HG03066 (cell line): ENCODE measurements around the gene C1orf210.

Experiments used
- ATAC-seq: cut with Tn5 transposase; IDR thresholded peaks from one replicate; pipeline ENCODE4 v1.9.1; 2021; ENCODE audit warnings: low read depth; ENCODE audit not compliant: unreplicated experiment

C1orf210 gene

DNA sequence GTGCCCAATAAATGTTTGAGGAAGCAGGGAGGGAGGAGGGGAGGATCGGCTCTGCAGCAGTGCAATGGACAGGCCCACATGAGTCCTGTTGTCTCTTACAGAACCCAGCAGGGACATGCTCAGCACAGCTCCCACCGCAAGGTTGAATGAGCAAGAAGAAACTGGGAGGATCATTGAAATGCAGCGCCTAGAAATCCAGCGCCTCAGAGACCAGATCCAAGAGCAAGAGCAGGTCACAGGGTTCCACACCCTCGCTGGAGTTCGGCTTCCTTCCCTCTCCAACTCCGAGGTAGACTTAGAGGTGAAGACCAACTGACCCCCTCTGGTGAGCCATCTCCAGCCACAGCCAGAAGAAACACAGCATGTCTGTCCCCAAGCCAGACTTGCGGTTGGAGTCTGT, 31.5 kb downstream of the C1orf210 start:
- no peak for ATAC-seq

- no peak for ATAC-seq
These were observed 32.2 kb downstream of the C1orf210 start for GRCh38 chr1:43253173-43253572.

DNA sequence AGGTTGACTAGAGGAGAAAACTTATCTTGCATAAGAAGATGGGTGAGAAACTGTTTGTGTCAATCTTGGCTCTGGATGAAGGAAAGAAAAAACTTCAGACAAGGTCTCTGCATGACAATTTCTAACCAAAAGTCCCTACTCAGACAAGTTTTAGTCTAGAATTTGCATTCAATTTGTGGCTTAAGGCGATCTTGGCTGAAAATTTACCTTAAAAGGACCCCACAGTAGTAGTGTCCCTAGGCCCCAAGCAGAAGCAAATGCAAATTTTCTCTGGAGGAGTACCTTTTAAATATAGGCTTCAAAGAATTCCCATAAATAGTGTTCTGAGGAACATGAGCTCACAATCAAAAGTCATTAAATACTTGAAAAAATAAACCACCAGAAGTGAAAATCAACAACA, 33.2 kb downstream of the C1orf210 start:
- no peak for ATAC-seq

GRCh38 chr1:43251024-43251423, 34.4 kb downstream of the C1orf210 start:
- no peak for ATAC-seq

GRCh38 chr1:43250351-43250761, 35.0 kb downstream of the C1orf210 start:
- no peak for ATAC-seq

DNA sequence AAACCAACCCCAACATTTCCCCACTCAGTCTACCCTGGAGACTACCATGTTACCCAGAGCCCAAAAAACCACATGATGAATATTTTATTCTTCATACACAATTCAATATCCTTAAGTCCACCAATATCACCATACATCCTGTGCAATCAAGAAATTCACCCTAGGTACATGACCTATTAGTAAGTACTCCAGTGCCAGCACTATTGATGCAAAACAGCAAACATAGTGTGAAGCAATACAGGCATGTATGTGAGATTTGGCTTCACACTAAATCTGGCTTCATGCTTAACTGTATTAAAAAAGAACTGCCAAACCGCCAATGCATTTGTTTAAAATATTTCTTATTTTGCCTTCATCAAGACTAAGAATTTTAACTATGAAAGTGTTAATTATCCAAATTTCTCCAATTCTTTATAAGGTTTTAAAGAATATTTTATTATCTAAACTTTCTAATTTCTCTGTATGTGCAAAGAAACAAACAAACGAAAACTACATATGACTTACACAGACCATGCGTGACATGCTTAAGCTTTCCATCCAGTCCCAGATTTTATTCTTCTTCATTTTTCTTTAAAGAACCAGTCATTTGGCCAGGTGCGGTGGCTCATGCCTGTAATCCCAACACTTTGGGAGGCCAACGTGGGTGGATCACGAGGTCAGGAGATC, 38.0 kb downstream of the C1orf210 start:
- ATAC-seq: no peak

DNA sequence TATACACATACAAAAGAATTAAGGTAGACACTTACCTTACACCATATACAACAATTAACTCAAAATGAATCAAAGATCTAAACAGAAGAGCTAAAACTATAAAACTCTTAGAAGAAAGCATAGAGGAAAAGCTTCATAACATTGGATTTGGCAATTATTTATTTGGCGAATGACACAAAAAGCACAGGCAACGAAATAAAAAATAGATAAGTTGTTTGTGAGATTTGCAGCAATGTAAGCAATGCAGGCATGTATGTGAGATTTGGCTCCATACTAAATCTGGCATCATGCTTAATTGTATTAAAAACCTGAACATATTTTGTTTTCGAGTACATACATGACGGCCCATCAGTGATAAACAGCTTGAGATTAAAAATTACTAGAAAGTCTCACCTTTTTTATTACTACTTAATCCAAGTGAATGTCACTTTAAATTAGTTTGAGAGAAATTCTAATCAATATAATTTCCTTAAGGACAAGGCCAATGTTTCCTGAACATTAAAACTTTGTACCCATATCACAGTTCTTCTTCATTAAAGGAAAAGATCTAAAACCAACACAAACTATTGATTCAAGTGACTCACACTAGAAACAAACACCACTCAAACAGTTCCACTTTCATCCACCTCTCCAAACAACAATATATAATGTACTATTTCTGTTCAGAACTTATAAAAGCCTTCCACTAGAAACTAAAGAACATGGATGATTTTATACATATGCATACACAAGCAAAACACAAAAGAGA, 38.7 kb downstream of the C1orf210 start:
- ATAC-seq: no peak

GRCh38 chr1:43243299-43243698, 42.1 kb downstream of the C1orf210 start:
- ATAC-seq: no peak

DNA sequence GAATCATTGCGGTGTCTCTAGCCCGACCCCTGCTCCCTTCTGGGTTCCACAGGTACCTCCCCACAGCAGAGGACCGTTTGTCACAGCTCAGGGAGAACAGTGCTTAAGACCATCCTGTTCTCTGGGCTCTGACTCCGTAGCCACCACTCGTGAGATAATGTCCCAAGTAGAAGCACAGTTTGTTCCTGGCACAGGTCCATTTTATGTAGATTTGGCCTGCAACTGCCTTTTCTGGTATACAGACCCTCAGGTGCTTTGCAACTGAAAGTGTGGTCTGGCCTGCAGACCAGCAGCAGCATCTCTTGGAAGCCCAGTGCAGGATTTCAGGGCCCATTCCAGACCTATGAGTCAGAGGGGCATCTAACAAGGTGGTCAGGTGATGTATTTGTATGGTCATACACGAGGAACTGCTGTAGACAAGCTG, 44.0 kb downstream of the C1orf210 start:
- ATAC-seq: no peak

- ATAC-seq: peak; percentile 58
These were observed 45.9 kb downstream of the C1orf210 start for GRCh38 chr1:43239484-43239883.

DNA sequence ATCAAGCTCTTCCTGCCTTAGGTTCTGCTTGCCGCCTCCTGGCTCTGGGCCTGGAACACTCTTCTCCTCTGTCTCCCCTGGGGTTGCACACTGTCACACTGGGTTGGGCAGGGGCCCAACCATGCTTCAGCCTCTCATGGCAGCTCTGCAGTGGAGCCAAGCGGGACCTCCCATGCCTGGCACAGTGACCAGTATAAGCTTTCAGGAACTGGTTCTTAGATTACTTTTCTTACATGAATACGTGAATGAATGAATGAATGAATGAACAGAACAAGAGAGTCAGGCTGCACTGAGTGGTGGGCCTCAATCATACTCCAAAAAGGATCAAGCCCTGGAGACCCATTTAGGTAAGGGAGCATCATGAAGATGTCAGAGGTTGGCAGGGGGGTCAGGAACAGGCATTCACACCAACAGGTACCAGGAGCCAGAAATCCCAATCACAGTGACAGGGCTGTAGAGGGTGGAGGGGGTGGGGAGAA, 46.4 kb downstream of the C1orf210 start:
- peak; percentile 24 for ATAC-seq

DNA sequence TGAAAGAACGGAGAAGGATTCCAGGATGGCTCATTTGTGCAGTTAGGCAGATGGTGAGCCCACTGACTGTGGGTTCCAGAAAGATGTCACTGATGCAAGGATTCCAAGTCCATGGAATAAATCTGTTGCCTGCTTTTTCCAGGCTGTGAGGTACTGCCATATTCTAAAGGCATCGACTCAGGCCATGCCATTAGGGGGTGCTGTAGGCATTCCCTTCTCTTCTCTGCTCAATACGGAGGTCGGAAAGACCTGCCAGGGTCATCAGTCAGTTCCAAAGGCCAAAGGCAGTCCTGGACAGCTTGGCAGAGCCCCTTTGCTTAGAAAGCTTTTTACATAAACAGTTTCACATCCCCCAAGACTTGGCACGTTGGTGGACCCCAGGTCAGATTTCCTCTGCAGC, 47.3 kb downstream of the C1orf210 start:
- no peak for ATAC-seq

- ATAC-seq: no peak
These were observed 48.3 kb downstream of the C1orf210 start for GRCh38 chr1:43237121-43237520.

GRCh38 chr1:43235451-43236121, 49.8 kb downstream of the C1orf210 start:
- ATAC-seq: no peak

DNA sequence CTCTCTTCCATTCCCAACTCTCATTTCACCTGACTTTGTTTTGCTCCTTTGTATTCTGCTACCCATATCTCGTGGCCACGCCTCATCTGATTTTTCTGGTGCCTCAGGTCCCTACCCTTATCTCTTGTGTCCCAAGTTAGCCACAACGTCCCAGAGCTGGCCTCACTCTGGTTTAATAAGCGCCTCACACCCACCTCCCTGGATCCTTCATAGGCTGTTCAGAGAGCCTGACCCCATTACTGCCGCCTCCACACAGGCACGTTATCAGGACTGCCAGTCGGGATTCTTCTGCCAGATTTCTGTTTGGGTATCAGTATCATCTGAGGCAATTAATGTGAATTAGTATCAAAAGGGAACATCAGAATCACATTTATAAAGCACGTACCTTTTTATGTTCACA, 50.3 kb downstream of the C1orf210 start:
- no peak for ATAC-seq

- no peak for ATAC-seq
These were observed 51.1 kb downstream of the C1orf210 start for GRCh38 chr1:43234267-43234666.

- ATAC-seq: no peak
These were observed 51.8 kb downstream of the C1orf210 start for GRCh38 chr1:43233631-43234030.

DNA sequence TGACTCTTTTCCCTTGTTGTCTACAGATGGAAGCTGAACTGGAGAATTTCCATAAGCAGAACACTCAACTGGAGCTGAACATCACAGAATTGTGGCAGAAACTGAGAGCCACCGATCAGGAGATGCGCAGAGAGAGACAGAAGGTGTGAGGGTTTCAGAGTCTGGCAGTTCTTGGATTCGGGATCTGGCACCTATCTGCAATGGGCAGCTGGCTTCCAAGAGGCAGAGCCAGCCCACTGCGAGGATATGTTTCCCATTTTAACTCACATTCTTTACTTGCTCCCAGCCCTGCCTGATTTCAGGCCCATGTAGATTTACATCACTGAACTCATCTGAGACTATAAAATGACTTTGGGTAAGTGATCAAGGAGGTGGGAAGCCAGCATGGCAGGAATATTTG, 52.9 kb downstream of the C1orf210 start:
- ATAC-seq: no peak

- no peak for ATAC-seq
These were observed 53.3 kb downstream of the C1orf210 start for GRCh38 chr1:43232074-43232473.
